Mesenchymal stem cell (in vitro differentiated cells and primary cell): ENCODE data around the gene FAM83C.
A peak's percentile ranks its signal among the peaks of the same experiment; 100 is the strongest.

Experiments
- DNase-seq: peaks from one replicate; pipeline ENCODE4 v3.0.0-alpha.2; 2013
- H2AFZ ChIP-seq: one replicate; pipeline ENCODE4 v1.6.1; 2013; ENCODE audit warnings: low read depth, mild to moderate bottlenecking, control low read depth, inconsistent platforms, low read length, moderate library complexity
- H2AK5ac ChIP-seq: 2 replicates; pipeline ENCODE4 v1.6.1; 2013; ENCODE audit warnings: low read length, moderate library complexity, mild to moderate bottlenecking, inconsistent platforms; ENCODE audit not compliant: severe bottlenecking
- H2BK120ac ChIP-seq: one replicate; pipeline ENCODE4 v1.6.1; 2013; ENCODE audit warnings: low read depth, mild to moderate bottlenecking, inconsistent platforms, low read length, moderate library complexity
- H2BK12ac ChIP-seq, 2 experiments: one replicate each; pipeline ENCODE4 v1.6.1; 2013; ENCODE audit warnings: inconsistent platforms in 2 of 2, low read length in 2 of 2, mild to moderate bottlenecking in 2 of 2, moderate library complexity in 2 of 2, control low read depth in 1 of 2
- H2BK15ac ChIP-seq: one replicate; pipeline ENCODE4 v1.6.1; 2013; ENCODE audit warnings: mild to moderate bottlenecking, low read depth, inconsistent platforms; ENCODE audit not compliant: poor library complexity, severe bottlenecking
- H2BK5ac ChIP-seq: 2 replicates; pipeline ENCODE4 v1.6.1; 2013; ENCODE audit warnings: low read depth, mild to moderate bottlenecking, low read length, control low read depth, inconsistent platforms; ENCODE audit not compliant: poor library complexity, severe bottlenecking
- H3K14ac ChIP-seq, 2 experiments: one replicate each; pipeline ENCODE4 v1.6.1; 2013; ENCODE audit warnings: inconsistent platforms in 2 of 2, low read length in 2 of 2, control low read depth in 1 of 2, mild to moderate bottlenecking in 1 of 2, moderate library complexity in 1 of 2
- H3K18ac ChIP-seq, 2 experiments: one replicate each; pipeline ENCODE4 v1.6.1; 2013; ENCODE audit warnings: inconsistent platforms in 2 of 2, low read length in 2 of 2, control low read depth in 1 of 2, low read depth in 1 of 2, mild to moderate bottlenecking in 1 of 2
- H3K23ac ChIP-seq, 2 experiments: one replicate each; pipeline ENCODE4 v1.6.1; 2013; ENCODE audit warnings: inconsistent platforms in 2 of 2, low read length in 2 of 2, mild to moderate bottlenecking in 2 of 2, moderate library complexity in 2 of 2, control low read depth in 1 of 2
- H3K27ac ChIP-seq: 2 replicates; pipeline ENCODE4 v1.5.1; 2013; ENCODE audit warnings: mild to moderate bottlenecking, moderate library complexity, low read length, control low read depth, inconsistent platforms; ENCODE audit not compliant: poor library complexity, severe bottlenecking
- H3K27me3 ChIP-seq, 2 experiments: 2 replicates each; pipeline versions ENCODE4 v1.6.1 to v1.7.0; 2013; ENCODE audit warnings: low read length in 2 of 2, mild to moderate bottlenecking in 2 of 2, moderate library complexity in 2 of 2, control low read depth in 1 of 2, inconsistent platforms in 1 of 2; ENCODE audit not compliant: control insufficient read depth in 1 of 2, insufficient read depth in 1 of 2
- H3K36me3 ChIP-seq, 2 experiments: 2 replicates each; pipeline versions ENCODE4 v1.6.1 to v1.7.0; 2013; ENCODE audit warnings: low read length in 2 of 2, control low read depth in 1 of 2, inconsistent platforms in 1 of 2, low read depth in 1 of 2, mild to moderate bottlenecking in 1 of 2; ENCODE audit not compliant: insufficient read depth in 2 of 2, control insufficient read depth in 1 of 2
- H3K4ac ChIP-seq, 2 experiments: one replicate each; pipeline ENCODE4 v1.6.1; 2013; ENCODE audit warnings: inconsistent platforms in 2 of 2, low read length in 2 of 2, mild to moderate bottlenecking in 2 of 2, moderate library complexity in 2 of 2, control low read depth in 1 of 2, low read depth in 1 of 2
- H3K4me1 ChIP-seq: 2 replicates; pipeline ENCODE4 v1.6.1; 2013; ENCODE audit warnings: low read depth, low read length, control low read depth; ENCODE audit not compliant: control insufficient read depth, insufficient read depth
- H3K4me2 ChIP-seq: 2 replicates; pipeline ENCODE4 v1.6.1; 2013; ENCODE audit warnings: low read length, mild to moderate bottlenecking, inconsistent platforms; ENCODE audit not compliant: poor library complexity, severe bottlenecking
- H3K4me3 ChIP-seq, 2 experiments: 2 replicates each; pipeline versions ENCODE4 v1.5.1 to v1.7.0; 2013; ENCODE audit warnings: low read length in 2 of 2, mild to moderate bottlenecking in 2 of 2, control low read depth in 1 of 2, low read depth in 1 of 2; ENCODE audit not compliant: insufficient read depth in 1 of 2
- H3K79me1 ChIP-seq: replicated peaks from 2 replicates; pipeline ENCODE4 v1.6.1; 2013; ENCODE audit warnings: mild to moderate bottlenecking, control low read depth, low read length, inconsistent platforms; ENCODE audit not compliant: poor library complexity, severe bottlenecking
- H3K9ac ChIP-seq: 2 replicates; pipeline ENCODE4 v1.7.0; 2013; ENCODE audit warnings: mild to moderate bottlenecking, low read length, moderate library complexity
- H3K9me3 ChIP-seq: 2 replicates; pipeline ENCODE4 v1.7.0; 2013; ENCODE audit warnings: mild to moderate bottlenecking, low read length; ENCODE audit not compliant: control insufficient read depth
- H4K8ac ChIP-seq: one replicate; pipeline ENCODE4 v1.6.1; 2013; ENCODE audit warnings: inconsistent platforms, mild to moderate bottlenecking, low read length, moderate library complexity
- H4K91ac ChIP-seq: one replicate; pipeline ENCODE4 v1.6.1; 2013; ENCODE audit warnings: mild to moderate bottlenecking, low read length, inconsistent platforms
- whole genome bisulfite sequencing: methylation state at CpG from one replicate; pipeline ENCODE4 v1.1.7; 2013; ENCODE audit warnings: mixed read lengths; 5-methylcytosine and 5-hydroxymethylcytosine counted together

FAM83C gene

GRCh38 chr20:35320396-35321126, 28.3 kb upstream of the FAM83C start:
- no peak overlapping the region for H3K23ac ChIP-seq
- H3K18ac ChIP-seq: peak overlapping the region; percentile 16 to 70
- H2BK120ac ChIP-seq: peak overlapping the region; percentile 30
- no peaks in the 10 kb centered on the region for H3K27me3 ChIP-seq
- no peak overlapping the region for H3K14ac ChIP-seq
- H2BK15ac ChIP-seq: peak overlapping the region; percentile 21
- peak overlapping the region; percentile 82 for H2AK5ac ChIP-seq
- peak overlapping the region; percentile 25 for H3K9ac ChIP-seq
- no peaks in the 10 kb centered on the region for H3K9me3 ChIP-seq
- DNase-seq: peak; percentile 85
- peak overlapping the region in 1 of 2 experiments; percentile 19 for H3K4ac ChIP-seq
- H4K91ac ChIP-seq: no peak overlapping the region
- H3K27ac ChIP-seq: peak overlapping the region; percentile 100
- peak overlapping the region; percentile 32 to 44 for H2BK12ac ChIP-seq
- peaks cover 16% of the 10 kb centered on the region for H3K4me1 ChIP-seq
- no peak overlapping the region for H2AFZ ChIP-seq
- peak overlapping the region; percentile 33 for H4K8ac ChIP-seq
- peak overlapping the region; percentile 98 for H2BK5ac ChIP-seq
- peak overlapping the region in 1 of 2 experiments; percentile 1 for H3K4me3 ChIP-seq
- H3K36me3 ChIP-seq: peaks cover 3 to 4% of the 10 kb centered on the region in 2 experiments
- 72% methylated on average over 3 of the region's 3 CpGs for WGBS
- H3K79me1 ChIP-seq: peaks cover 8% of the 10 kb centered on the region
- no peak overlapping the region for H3K4me2 ChIP-seq

DNA sequence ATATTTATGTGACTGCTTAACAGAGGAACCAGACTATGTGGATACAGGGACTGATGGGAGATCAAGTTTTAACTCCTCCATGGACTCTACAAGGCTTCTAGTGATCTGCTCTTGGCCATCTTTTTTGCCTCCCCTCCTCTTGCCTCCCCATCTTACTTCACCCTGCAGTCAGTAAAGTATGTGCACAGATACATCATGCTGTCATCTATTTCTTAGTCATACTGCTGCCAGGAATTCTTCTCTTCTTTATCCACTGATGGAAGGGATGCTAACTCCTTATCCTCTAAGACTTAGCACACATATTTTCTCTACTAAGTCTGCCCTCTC, 27.6 kb upstream of the FAM83C start:
- H3K4me3 ChIP-seq: peak overlapping the region in 1 of 2 experiments; percentile 1
- peak overlapping the region; percentile 46 to 54 for H2BK12ac ChIP-seq
- peak overlapping the region; percentile 100 for H3K27ac ChIP-seq
- H3K4me1 ChIP-seq: peaks cover 22% of the 10 kb centered on the region
- H2BK120ac ChIP-seq: peak overlapping the region; percentile 57
- H3K79me1 ChIP-seq: peaks cover 12% of the 10 kb centered on the region
- no peak overlapping the region for H3K4me2 ChIP-seq
- no peaks in the 10 kb centered on the region for H3K9me3 ChIP-seq
- H3K9ac ChIP-seq: peak overlapping the region; percentile 58
- H4K8ac ChIP-seq: no peak overlapping the region
- peak overlapping the region; percentile 91 for H2AK5ac ChIP-seq
- no peak overlapping the region for H3K23ac ChIP-seq
- peak overlapping the region in 1 of 2 experiments; percentile 7 for H3K4ac ChIP-seq
- peak overlapping the region in 1 of 2 experiments; percentile 38 for H3K18ac ChIP-seq
- no peak overlapping the region for H4K91ac ChIP-seq
- no peak overlapping the region for H2BK15ac ChIP-seq
- DNase-seq: peak; percentile 66
- H2AFZ ChIP-seq: no peak overlapping the region
- no peak overlapping the region for H3K14ac ChIP-seq
- H3K27me3 ChIP-seq: no peaks in the 10 kb centered on the region
- peak overlapping the region; percentile 98 for H2BK5ac ChIP-seq
- peaks cover 0 to 3% of the 10 kb centered on the region in 2 experiments for H3K36me3 ChIP-seq

- no peak overlapping the region for H4K91ac ChIP-seq
- peak overlapping the region; percentile 91 for H2AK5ac ChIP-seq
- peak; percentile 67 for DNase-seq
- H3K4me1 ChIP-seq: peaks cover 22% of the 10 kb centered on the region
- peak overlapping the region; percentile 98 for H2BK5ac ChIP-seq
- 18% methylated on average over 4 of the region's 5 CpGs for WGBS
- peaks cover 0 to 3% of the 10 kb centered on the region in 2 experiments for H3K36me3 ChIP-seq
- H3K79me1 ChIP-seq: peaks cover 12% of the 10 kb centered on the region
- peak overlapping the region; percentile 58 for H3K9ac ChIP-seq
- no peak overlapping the region for H2BK15ac ChIP-seq
- no peaks in the 10 kb centered on the region for H3K9me3 ChIP-seq
- no peak overlapping the region for H3K23ac ChIP-seq
- no peak overlapping the region for H4K8ac ChIP-seq
- no peak overlapping the region for H2AFZ ChIP-seq
- no peak overlapping the region for H3K14ac ChIP-seq
- peak overlapping the region; percentile 57 for H2BK120ac ChIP-seq
- peak overlapping the region; percentile 18 to 57 for H3K18ac ChIP-seq
- no peaks in the 10 kb centered on the region for H3K27me3 ChIP-seq
- peak overlapping the region; percentile 100 for H3K27ac ChIP-seq
- H3K4ac ChIP-seq: peak overlapping the region in 1 of 2 experiments; percentile 30
- no peak overlapping the region for H3K4me2 ChIP-seq
- peak overlapping the region in 1 of 2 experiments; percentile 3 for H2BK12ac ChIP-seq
- H3K4me3 ChIP-seq: peak overlapping the region in 1 of 2 experiments; percentile 1
These were observed 27.1 kb upstream of the FAM83C start for GRCh38 chr20:35319192-35319870.

GRCh38 chr20:35318502-35319157, 26.4 kb upstream of the FAM83C start:
- H3K36me3 ChIP-seq: peaks cover 0 to 3% of the 10 kb centered on the region in 2 experiments
- 48% methylated on average over 6 of the region's 6 CpGs for WGBS
- no peak overlapping the region for H3K14ac ChIP-seq
- DNase-seq: peak; percentile 78
- H3K79me1 ChIP-seq: peaks cover 11% of the 10 kb centered on the region
- peak overlapping the region; percentile 12 for H2BK15ac ChIP-seq
- H2AFZ ChIP-seq: no peak overlapping the region
- peak overlapping the region; percentile 98 for H2BK5ac ChIP-seq
- H2AK5ac ChIP-seq: peak overlapping the region; percentile 99
- H3K4ac ChIP-seq: peak overlapping the region in 1 of 2 experiments; percentile 3
- H3K4me2 ChIP-seq: no peak overlapping the region
- H3K27ac ChIP-seq: peak overlapping the region; percentile 100
- H3K27me3 ChIP-seq: no peaks in the 10 kb centered on the region
- H3K9ac ChIP-seq: peak overlapping the region; percentile 58
- H3K23ac ChIP-seq: no peak overlapping the region
- peak overlapping the region; percentile 70 for H4K91ac ChIP-seq
- H4K8ac ChIP-seq: peak overlapping the region; percentile 81
- H3K4me3 ChIP-seq: peak overlapping the region in 1 of 2 experiments; percentile 12
- H3K4me1 ChIP-seq: peaks cover 23% of the 10 kb centered on the region
- H3K18ac ChIP-seq: peak overlapping the region; percentile 37 to 40
- H2BK12ac ChIP-seq: peak overlapping the region; percentile 20 to 87
- H3K9me3 ChIP-seq: no peaks in the 10 kb centered on the region
- no peak overlapping the region for H2BK120ac ChIP-seq
